GM23338 (cell line): ENCODE results near the gene GPR18. TPM values are rescaled to one million over a fixed set of nuclear protein-coding genes. Genes with fewer than 3 reads are reported as not detected.

Experiments
- ATAC-seq: fragments of 200-7000 bp; cut with Tn5 transposase; 3 replicates; pipeline ENCODE4 v1.9.1; 2020
- DNase-seq: peaks from one replicate; pipeline ENCODE4 v3.0.0-alpha.2; 2015; ENCODE audit warnings: low spot score
- H2AFZ ChIP-seq: fragments of 200-600 bp; sonication (generic); 2 replicates; pipeline ENCODE4 v1.8.0; 2016; ENCODE audit warnings: antibody characterized with exemption, mild to moderate bottlenecking, moderate library complexity
- H3F3A ChIP-seq: fragments of 200-600 bp; sonication (generic); replicated peaks from 2 replicates; pipeline ENCODE4 v1.8.0; 2017; ENCODE audit warnings: antibody characterized with exemption, mixed run types, low read depth
- H3K27ac ChIP-seq: fragments of 200-600 bp; sonication (generic); 2 replicates; pipeline ENCODE4 v1.6.1; 2016; ENCODE audit warnings: low read depth
- H3K27me3 ChIP-seq: fragments of 200-600 bp; sonication (generic); 2 replicates; pipeline ENCODE4 v1.8.0; 2016; ENCODE audit warnings: mild to moderate bottlenecking, mixed run types, moderate library complexity; ENCODE audit not compliant: insufficient read depth
- H3K36me3 ChIP-seq: fragments of 200-600 bp; sonication (generic); 2 replicates; pipeline ENCODE4 v1.8.0; 2016; ENCODE audit warnings: mild to moderate bottlenecking; ENCODE audit not compliant: insufficient read depth
- H3K4me1 ChIP-seq: fragments of 200-600 bp; sonication (generic); 2 replicates; pipeline ENCODE4 v1.8.0; 2016; ENCODE audit warnings: mild to moderate bottlenecking, moderate library complexity; ENCODE audit not compliant: insufficient read depth
- H3K4me2 ChIP-seq: fragments of 200-600 bp; sonication (generic); 2 replicates; pipeline ENCODE4 v1.7.1; 2017; ENCODE audit warnings: mixed run types
- H3K4me3 ChIP-seq: fragments of 200-600 bp; sonication (generic); 2 replicates; pipeline ENCODE4 v1.6.1; 2016; ENCODE audit warnings: mixed run types
- H3K79me2 ChIP-seq: fragments of 200-600 bp; sonication (generic); replicated peaks from 2 replicates; pipeline ENCODE4 v1.8.0; 2017; ENCODE audit warnings: mild to moderate bottlenecking; ENCODE audit not compliant: insufficient read depth
- H3K9me2 ChIP-seq: fragments of 200-600 bp; sonication (generic); 2 replicates; pipeline ENCODE4 v1.8.0; 2017; ENCODE audit not compliant: insufficient read depth
- H4K20me1 ChIP-seq: fragments of 200-600 bp; sonication (generic); replicated peaks from 2 replicates; pipeline ENCODE4 v1.8.0; 2017; ENCODE audit warnings: mild to moderate bottlenecking; ENCODE audit not compliant: insufficient read depth
- H3K27ac Mint-ChIP-seq: 2 replicates; pipeline ENCODE4 v1.8.0; 2020; ENCODE audit warnings: inconsistent platforms, mild to moderate bottlenecking, moderate library complexity, mixed read lengths
- H3K27me3 Mint-ChIP-seq: 3 replicates; pipeline ENCODE4 v1.8.0; 2022; ENCODE audit warnings: low read depth, mild to moderate bottlenecking, moderate library complexity, mixed read lengths, inconsistent platforms; ENCODE audit not compliant: insufficient read depth, poor library complexity
- H3K36me3 Mint-ChIP-seq: 3 replicates; pipeline ENCODE4 v1.8.0; 2021; ENCODE audit warnings: low read depth, mild to moderate bottlenecking, inconsistent platforms, moderate library complexity, mixed read lengths
- H3K4me1 Mint-ChIP-seq: 3 replicates; pipeline ENCODE4 v1.8.0; 2020; ENCODE audit warnings: mild to moderate bottlenecking, inconsistent platforms, mixed read lengths
- H3K4me3 Mint-ChIP-seq: 3 replicates; pipeline ENCODE4 v1.8.0; 2021; ENCODE audit warnings: moderate library complexity, mild to moderate bottlenecking, inconsistent platforms, mixed read lengths
- H3K9me3 Mint-ChIP-seq: 3 replicates; pipeline ENCODE4 v1.8.0; 2020; ENCODE audit warnings: moderate library complexity, mild to moderate bottlenecking, inconsistent platforms, mixed read lengths
- CREB1 ChIP-seq: fragments of 250-450 bp; sonication (Bioruptor Pico); IDR thresholded peaks from 2 replicates; pipeline ENCODE4 v1.5.0; 2020; ENCODE audit warnings: low read depth, mild to moderate bottlenecking, moderate library complexity
- CTCF ChIP-seq, 2 experiments: fragments of 200-600 bp in 1 of 2; sonication (generic) in 1 of 2; conservative IDR thresholded peaks; 2 replicates each; pipeline versions ENCODE4 v1.5.1 to v1.6.1; 2016 to 2017; ENCODE audit warnings: antibody characterized with exemption in 2 of 2, low read depth in 2 of 2, mild to moderate bottlenecking in 2 of 2, moderate library complexity in 1 of 2
- ETS1 ChIP-seq: IDR thresholded peaks from 2 replicates; pipeline ENCODE4 v1.6.1; 2016; ENCODE audit warnings: antibody characterized with exemption
- EZH2 ChIP-seq: fragments of 200-600 bp; sonication (generic); IDR thresholded peaks from one replicate; pipeline ENCODE4 v1.8.0; 2017; ENCODE audit warnings: antibody characterized with exemption, mild to moderate bottlenecking, low read depth; ENCODE audit not compliant: unreplicated experiment
- EZH2phosphoT487 ChIP-seq: fragments of 200-600 bp; sonication (generic); IDR thresholded peaks from one replicate; pipeline ENCODE4 v1.8.1; 2018; ENCODE audit warnings: antibody characterized with exemption; ENCODE audit not compliant: unreplicated experiment
- JUNB ChIP-seq: IDR thresholded peaks from one replicate; pipeline ENCODE4 v1.6.1; 2016; ENCODE audit warnings: antibody characterized with exemption; ENCODE audit not compliant: unreplicated experiment
- NANOG ChIP-seq: IDR thresholded peaks from 2 replicates; pipeline ENCODE4 v1.6.1; 2016; ENCODE audit warnings: antibody characterized with exemption, borderline replicate concordance
- POLR2AphosphoS5 ChIP-seq: IDR thresholded peaks from 2 replicates; pipeline ENCODE4 v1.6.1; 2016; ENCODE audit warnings: antibody characterized with exemption, low read depth
- REST ChIP-seq: IDR thresholded peaks from one replicate; pipeline ENCODE4 v1.6.1; 2018; ENCODE audit warnings: antibody characterized with exemption; ENCODE audit not compliant: unreplicated experiment
- STAT1 ChIP-seq: IDR thresholded peaks from one replicate; pipeline ENCODE4 v1.6.1; 2016; ENCODE audit warnings: antibody characterized with exemption; ENCODE audit not compliant: unreplicated experiment
- ZNF114 ChIP-seq: fragments of 250-450 bp; sonication (Bioruptor Pico); IDR thresholded peaks from 2 replicates; pipeline ENCODE4 v1.5.0; 2020; ENCODE audit warnings: mild to moderate bottlenecking, moderate library complexity
- ZNF331 ChIP-seq: fragments of 250-450 bp; sonication (Bioruptor Pico); IDR thresholded peaks from 2 replicates; pipeline ENCODE4 v1.5.0; 2020; ENCODE audit warnings: low read depth, mild to moderate bottlenecking, moderate library complexity
- ZNF462 ChIP-seq: fragments of 250-450 bp; sonication (Bioruptor Pico); IDR thresholded peaks from 2 replicates; pipeline ENCODE4 v1.5.0; 2020; ENCODE audit warnings: mild to moderate bottlenecking, moderate library complexity
- polyA plus RNA-seq: library from polyadenylated mRNA; unstranded; fragments of >200 nt; fragmentation: Nextera tagmentation; extraction: Ambion mirVana; gene quantifications from 2 replicates; pipeline ENCODE4 v1.2.1, GENCODE V29; 2016
- total RNA-seq: library from RNA; depleted of rRNA; stranded (reverse); fragments of >200 nt; shearing (Covaris generic); gene quantifications from 2 replicates; pipeline ENCODE4 v1.2.3, GENCODE V29; 2014

Gene GPR18
- total and polyA plus RNA-seq, 2 experiments from 2014 or later = 2.6 TPM; not detected in 1

GRCh38 chr13:99287551-99287950, 29.4 kb upstream of the GPR18 start:
- H3K36me3 Mint-ChIP-seq = no peaks in the 10 kb centered on the region
- no peaks in the 10 kb centered on the region for H3K27me3 ChIP-seq
- TF ChIP-seq CREB1 (CRISPR knock-in tag) = no peak
- TF ChIP-seq REST = no peak
- TF ChIP-seq CTCF (conservative IDR thresholded peaks at IDR 0.05; ENCODE audit: low read depth in 2 of 2) = no peak
- no peak for TF ChIP-seq ZNF114 (CRISPR knock-in tag)
- no peak for TF ChIP-seq NANOG
- no peak for TF ChIP-seq EZH2phosphoT487
- no peak for TF ChIP-seq POLR2AphosphoS5
- no peak for TF ChIP-seq ZNF331 (CRISPR knock-in tag)
- TF ChIP-seq ETS1 = no peak
- TF ChIP-seq JUNB = no peak
- no peak for TF ChIP-seq ZNF462 (CRISPR knock-in tag)
- no peak for TF ChIP-seq STAT1
- TF ChIP-seq EZH2 = no peak

More at GRCh38 chr13:99287551-99287950, 29.4 kb upstream of the GPR18 start:
- Mint-ChIP-seq H3K4me3 (no peak overlapping the region), H3K9me3 (no peaks in the 10 kb centered on the region), H3K4me1 (no peaks in the 10 kb centered on the region; the same call in 2 of the 3 replicates), H3K27me3 (no peaks in the 10 kb centered on the region), H3K27ac (no peak overlapping the region)
- no peak overlapping the region for H3K27ac ChIP-seq
- H2AFZ ChIP-seq = no peak overlapping the region
- H3K4me2 ChIP-seq = no peak overlapping the region
- no peaks in the 10 kb centered on the region for H3K36me3 ChIP-seq
- H3K4me1 ChIP-seq = no peaks in the 10 kb centered on the region
- no peaks in the 10 kb centered on the region for H3K9me2 ChIP-seq
- DNase-seq = no peak
- H3F3A ChIP-seq = no peaks in the 10 kb centered on the region
- H3K4me3 ChIP-seq = no peak overlapping the region
- no peaks in the 10 kb centered on the region for H3K79me2 ChIP-seq
- ATAC-seq = no peak
- peaks cover 4% of the 10 kb centered on the region for H4K20me1 ChIP-seq
